HG03108 (cell line): ENCODE data around the gene MMP24OS.
A peak's percentile ranks its signal among the peaks of the same experiment; 100 is the strongest.
"Not testable (repeated sequence)": the region's sequence is repeated elsewhere in the genome, so short reads cannot be mapped to it uniquely, and the experiment has no call there.

Source experiments
- ATAC-seq: cut with Tn5 transposase; IDR thresholded peaks from one replicate; pipeline ENCODE4 v1.9.1; 2021; ENCODE audit warnings: moderate library complexity; ENCODE audit not compliant: unreplicated experiment

MMP24OS gene

GRCh38 chr20:35252598-35252997 is 25.3 kb downstream of the MMP24OS start:
- not testable (repeated sequence) for ATAC-seq

GRCh38 chr20:35252037-35252461 is 25.9 kb downstream of the MMP24OS start:
- peak; percentile 87 for ATAC-seq

GRCh38 chr20:35251613-35251940 is 26.3 kb downstream of the MMP24OS start:
- no peak for ATAC-seq

GRCh38 chr20:35248641-35249475 is 29.1 kb downstream of the MMP24OS start:
- ATAC-seq = no peak

GRCh38 chr20:35246723-35247122 is 31.2 kb downstream of the MMP24OS start:
- ATAC-seq = no peak

GRCh38 chr20:35243986-35244385 is 33.9 kb downstream of the MMP24OS start:
- ATAC-seq = no peak

GRCh38 chr20:35243317-35243716 is 34.6 kb downstream of the MMP24OS start:
- ATAC-seq = no peak

GRCh38 chr20:35240811-35241293 is 37.1 kb downstream of the MMP24OS start:
- no peak for ATAC-seq

- ATAC-seq = no peak
Measured at GRCh38 chr20:35240083-35240810, 37.7 kb downstream of the MMP24OS start.

- no peak for ATAC-seq
Measured at GRCh38 chr20:35238735-35239134, 39.2 kb downstream of the MMP24OS start.

GRCh38 chr20:35238170-35238569 is 39.8 kb downstream of the MMP24OS start:
- no peak for ATAC-seq

- no peak for ATAC-seq
Measured at GRCh38 chr20:35237486-35237885, 40.4 kb downstream of the MMP24OS start.

- ATAC-seq = no peak
Measured at GRCh38 chr20:35235881-35236280, 42.0 kb downstream of the MMP24OS start.

- no peak for ATAC-seq
Measured at GRCh38 chr20:35232575-35232974, 45.3 kb downstream of the MMP24OS start.

- no peak for ATAC-seq
Measured at GRCh38 chr20:35226884-35227681, 50.8 kb downstream of the MMP24OS start.
